ENCODE measurements around the gene NELL1. TPM values are rescaled to one million over a fixed set of nuclear protein-coding genes. Genes with fewer than 3 reads are reported as not detected.

The NELL1 gene
- total and polyA plus RNA-seq, 2 experiments from 2014 or later = 8.9 to 20.1 TPM

- no peaks in the 10 kb centered on the region for H3K9me3 ChIP-seq (ENCODE audit: low read depth)
- no peaks in the 10 kb centered on the region for H3K79me2 ChIP-seq
- H2AFZ ChIP-seq = no peak overlapping the region
- no peaks in the 10 kb centered on the region for H3K27me3 ChIP-seq
- no peaks in the 10 kb centered on the region for H3K4me1 ChIP-seq (ENCODE audit: insufficient read depth)
- no peaks in the 10 kb centered on the region for H3K36me3 ChIP-seq (replicated peaks; ENCODE audit: insufficient read depth, low read depth)
- H4K20me1 ChIP-seq (ENCODE audit: insufficient read depth, poor library complexity, severe bottlenecking) = no peaks in the 10 kb centered on the region
- no peak for DNase-seq (ENCODE audit: low spot score)
- H3K9me2 ChIP-seq (replicated peaks; ENCODE audit: insufficient read depth) = no peaks in the 10 kb centered on the region
- TF ChIP-seq EZH2 (IDR thresholded peaks at IDR 0.05; ENCODE audit: borderline replicate concordance) (no peak), CTCF (IDR thresholded peaks at IDR 0.05; ENCODE audit: poor library complexity) (no peak), EZH2phosphoT487 (IDR thresholded peaks at IDR 0.05; ENCODE audit: low read depth, severe bottlenecking, unreplicated experiment) (no peak)
- no peak overlapping the region for H3K27ac ChIP-seq
- no peak overlapping the region for H3K4me2 ChIP-seq
- no peak overlapping the region for H3K4me3 ChIP-seq
- WGBS (ENCODE audit: low lambda C conversion rate, missing lambda C conversion rate) = 44% methylated on average over 2 of the region's 2 CpGs
These were observed 795.3 kb downstream of the NELL1 start for GRCh38 chr11:21464601-21465193.

GRCh38 chr11:21465203-21465602 is 795.8 kb downstream of the NELL1 start:
- no peak overlapping the region for H3K4me2 ChIP-seq
- H3K4me3 ChIP-seq = no peak overlapping the region
- TF ChIP-seq CTCF (IDR thresholded peaks at IDR 0.05; ENCODE audit: poor library complexity) (no peak), EZH2phosphoT487 (IDR thresholded peaks at IDR 0.05; ENCODE audit: low read depth, severe bottlenecking, unreplicated experiment) (no peak), EZH2 (IDR thresholded peaks at IDR 0.05; ENCODE audit: borderline replicate concordance) (no peak)
- H3K36me3 ChIP-seq (replicated peaks; ENCODE audit: insufficient read depth, low read depth) = no peaks in the 10 kb centered on the region
- H2AFZ ChIP-seq = no peak overlapping the region
- no peaks in the 10 kb centered on the region for H3K4me1 ChIP-seq (ENCODE audit: insufficient read depth)
- DNase-seq (ENCODE audit: low spot score) = no peak
- H3K9me3 ChIP-seq (ENCODE audit: low read depth) = no peaks in the 10 kb centered on the region
- H3K9me2 ChIP-seq (replicated peaks; ENCODE audit: insufficient read depth) = no peaks in the 10 kb centered on the region
- no peak overlapping the region for H3K27ac ChIP-seq
- H3K79me2 ChIP-seq = no peaks in the 10 kb centered on the region
- 100% methylated on average over 1 of the region's 1 CpG for WGBS (ENCODE audit: low lambda C conversion rate, missing lambda C conversion rate)
- H3K27me3 ChIP-seq = no peaks in the 10 kb centered on the region
- no peaks in the 10 kb centered on the region for H4K20me1 ChIP-seq (ENCODE audit: insufficient read depth, poor library complexity, severe bottlenecking)

GRCh38 chr11:21465920-21466319 is 796.5 kb downstream of the NELL1 start:
- Histone ChIP-seq H3K4me1 (ENCODE audit: insufficient read depth) (no peaks in the 10 kb centered on the region), H3K27ac (no peak overlapping the region), H3K4me2 (no peak overlapping the region), H3K27me3 (no peaks in the 10 kb centered on the region), H3K9me3 (ENCODE audit: low read depth) (no peaks in the 10 kb centered on the region), H3K9me2 (replicated peaks; ENCODE audit: insufficient read depth) (no peaks in the 10 kb centered on the region), H3K4me3 (no peak overlapping the region), H2AFZ (no peak overlapping the region), H3K79me2 (no peaks in the 10 kb centered on the region), H3K36me3 (replicated peaks; ENCODE audit: insufficient read depth, low read depth) (no peaks in the 10 kb centered on the region), H4K20me1 (ENCODE audit: insufficient read depth, poor library complexity, severe bottlenecking) (no peaks in the 10 kb centered on the region)
- no peak for TF ChIP-seq CTCF (IDR thresholded peaks at IDR 0.05; ENCODE audit: poor library complexity)
- TF ChIP-seq EZH2phosphoT487 (IDR thresholded peaks at IDR 0.05; ENCODE audit: low read depth, severe bottlenecking, unreplicated experiment) = no peak
- no peak for TF ChIP-seq EZH2 (IDR thresholded peaks at IDR 0.05; ENCODE audit: borderline replicate concordance)
- DNase-seq (ENCODE audit: low spot score) = no peak
- 89% methylated on average over 4 of the region's 4 CpGs for WGBS (ENCODE audit: low lambda C conversion rate, missing lambda C conversion rate)

GRCh38 chr11:21470521-21470920 is 801.1 kb downstream of the NELL1 start:
- no peak for DNase-seq (ENCODE audit: low spot score)
- Histone ChIP-seq H2AFZ (no peak overlapping the region), H3K4me3 (no peak overlapping the region), H3K9me2 (replicated peaks; ENCODE audit: insufficient read depth) (no peaks in the 10 kb centered on the region), H3K4me2 (no peak overlapping the region), H3K27ac (no peak overlapping the region), H3K9me3 (ENCODE audit: low read depth) (no peaks in the 10 kb centered on the region), H3K4me1 (ENCODE audit: insufficient read depth) (no peaks in the 10 kb centered on the region), H4K20me1 (ENCODE audit: insufficient read depth, poor library complexity, severe bottlenecking) (no peaks in the 10 kb centered on the region), H3K36me3 (replicated peaks; ENCODE audit: insufficient read depth, low read depth) (no peaks in the 10 kb centered on the region), H3K27me3 (peaks cover 2% of the 10 kb centered on the region), H3K79me2 (no peaks in the 10 kb centered on the region)
- TF ChIP-seq EZH2phosphoT487 (IDR thresholded peaks at IDR 0.05; ENCODE audit: low read depth, severe bottlenecking, unreplicated experiment) (no peak), CTCF (IDR thresholded peaks at IDR 0.05; ENCODE audit: poor library complexity) (no peak), EZH2 (IDR thresholded peaks at IDR 0.05; ENCODE audit: borderline replicate concordance) (no peak)

Data from hepatocyte (in vitro differentiated cells).